GM18873 (cell line): Measurements from ENCODE around the gene AZIN2.
"Not testable (repeated sequence)": the region's sequence is repeated elsewhere in the genome, so short reads cannot be mapped to it uniquely, and the experiment has no call there.

Experiments used
- ATAC-seq: cut with Tn5 transposase; IDR thresholded peaks from one replicate; pipeline ENCODE4 v1.9.1; 2021; ENCODE audit warnings: mild to moderate bottlenecking, moderate library complexity, moderate number of reproducible peaks; ENCODE audit not compliant: unreplicated experiment, low FRiP score

Gene AZIN2

DNA sequence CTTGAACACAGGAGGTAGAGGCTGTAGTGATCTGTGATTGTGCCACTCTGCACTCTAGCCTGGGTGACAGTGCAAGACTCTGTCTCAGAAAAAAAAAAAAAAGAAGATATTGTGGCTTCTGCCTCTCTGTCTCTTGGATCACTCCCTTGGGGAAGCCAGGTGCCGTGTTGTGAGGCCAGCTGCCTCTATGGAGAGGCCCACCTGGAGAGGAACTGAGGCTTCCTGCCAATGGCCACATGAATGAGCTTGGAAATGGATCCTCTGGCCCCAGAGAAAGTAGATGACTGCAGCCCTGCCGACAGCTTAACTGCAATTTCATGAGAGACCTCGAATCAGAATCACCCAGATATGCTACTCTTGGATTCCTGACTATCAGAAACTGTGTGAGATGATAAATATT lies 24.5 kb upstream of the AZIN2 start:
- ATAC-seq, result no peak

GRCh38 chr1:33057095-33057494 lies 23.9 kb upstream of the AZIN2 start:
- no peak for ATAC-seq

GRCh38 chr1:33060579-33061083 lies 20.3 kb upstream of the AZIN2 start:
- no peak for ATAC-seq

DNA sequence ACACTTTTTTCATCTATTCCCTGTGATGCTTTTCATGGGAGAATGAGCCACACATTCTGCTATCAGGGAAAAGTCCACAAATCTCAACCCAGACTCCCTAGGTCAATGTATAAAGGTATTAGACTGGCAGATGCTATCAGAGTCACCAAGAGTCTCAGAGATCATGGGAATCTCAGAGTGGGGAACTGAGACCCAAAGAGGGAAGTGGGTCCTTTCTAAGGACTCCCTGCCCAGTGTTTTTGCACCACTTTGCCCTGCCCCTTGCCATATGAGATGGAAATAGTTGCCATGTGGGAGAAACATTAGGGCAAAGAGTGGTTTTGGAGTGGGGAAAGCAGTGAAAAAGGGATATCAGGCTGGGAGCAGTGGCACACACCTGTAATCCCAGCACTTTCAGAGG lies 19.1 kb upstream of the AZIN2 start:
- no peak for ATAC-seq

- ATAC-seq, result not testable (repeated sequence)
These were observed 16.7 kb upstream of the AZIN2 start for GRCh38 chr1:33064284-33064683.

DNA sequence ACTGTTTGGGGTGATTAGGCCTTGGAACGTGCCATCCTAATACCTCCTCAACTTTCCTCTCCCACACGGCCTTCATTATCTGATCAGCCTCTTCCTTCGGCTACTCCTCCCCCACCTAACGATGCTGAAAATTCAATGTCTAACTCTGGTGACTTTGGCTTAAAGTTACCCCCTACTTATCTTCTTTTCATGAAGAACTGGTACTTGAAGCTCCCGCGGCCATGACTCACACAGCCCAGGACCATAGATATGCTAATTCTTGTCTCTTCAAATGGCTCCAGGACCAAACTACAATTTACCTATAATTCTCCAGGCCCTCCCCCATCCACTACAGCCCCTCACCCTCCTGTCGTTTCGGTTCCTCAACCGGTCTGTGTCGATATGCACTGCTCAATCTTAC lies 15.7 kb upstream of the AZIN2 start:
- no peak for ATAC-seq

DNA sequence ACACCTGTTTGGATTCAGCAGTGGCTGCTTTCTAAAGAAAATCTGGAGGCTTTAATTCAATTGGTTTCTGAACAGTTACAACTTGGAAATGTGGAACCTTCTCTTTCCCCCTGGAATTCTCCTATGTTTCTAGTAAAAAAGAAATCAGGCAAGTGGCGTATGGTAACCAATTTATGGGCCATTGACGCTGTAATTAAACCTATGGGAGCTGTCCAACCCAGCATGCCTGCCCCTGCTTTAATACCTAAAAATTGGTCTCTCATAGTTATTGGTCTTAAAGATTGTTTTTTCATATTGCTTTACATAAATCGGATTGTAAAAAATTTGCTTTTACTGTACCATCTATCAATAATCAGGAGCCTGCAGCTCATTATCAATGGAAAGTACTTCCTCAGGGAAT lies 14.5 kb upstream of the AZIN2 start:
- not testable (repeated sequence) for ATAC-seq

GRCh38 chr1:33068108-33068507 lies 12.8 kb upstream of the AZIN2 start:
- not testable (repeated sequence) for ATAC-seq

GRCh38 chr1:33070628-33071027 lies 10.3 kb upstream of the AZIN2 start:
- ATAC-seq, result no peak

DNA sequence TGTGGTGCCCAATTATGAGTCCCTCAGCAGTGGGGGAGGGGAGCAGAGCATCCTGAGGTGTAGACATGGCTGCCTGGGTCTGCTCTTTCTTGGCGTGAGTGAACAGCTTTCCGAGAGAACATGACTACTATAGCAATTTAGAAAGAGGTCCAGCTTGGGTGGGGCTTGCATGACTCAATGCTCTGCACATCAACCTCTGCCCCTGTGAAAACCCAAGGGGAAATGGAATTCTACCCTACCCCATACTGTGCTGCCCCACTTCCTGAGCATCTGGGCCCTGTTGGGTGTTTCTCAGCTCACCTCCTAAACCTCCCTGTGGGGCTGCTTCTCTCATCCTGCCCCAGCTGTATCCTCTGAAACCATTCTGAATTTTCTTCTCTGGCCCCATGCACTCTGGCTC lies 8.2 kb upstream of the AZIN2 start:
- ATAC-seq, result no peak

DNA sequence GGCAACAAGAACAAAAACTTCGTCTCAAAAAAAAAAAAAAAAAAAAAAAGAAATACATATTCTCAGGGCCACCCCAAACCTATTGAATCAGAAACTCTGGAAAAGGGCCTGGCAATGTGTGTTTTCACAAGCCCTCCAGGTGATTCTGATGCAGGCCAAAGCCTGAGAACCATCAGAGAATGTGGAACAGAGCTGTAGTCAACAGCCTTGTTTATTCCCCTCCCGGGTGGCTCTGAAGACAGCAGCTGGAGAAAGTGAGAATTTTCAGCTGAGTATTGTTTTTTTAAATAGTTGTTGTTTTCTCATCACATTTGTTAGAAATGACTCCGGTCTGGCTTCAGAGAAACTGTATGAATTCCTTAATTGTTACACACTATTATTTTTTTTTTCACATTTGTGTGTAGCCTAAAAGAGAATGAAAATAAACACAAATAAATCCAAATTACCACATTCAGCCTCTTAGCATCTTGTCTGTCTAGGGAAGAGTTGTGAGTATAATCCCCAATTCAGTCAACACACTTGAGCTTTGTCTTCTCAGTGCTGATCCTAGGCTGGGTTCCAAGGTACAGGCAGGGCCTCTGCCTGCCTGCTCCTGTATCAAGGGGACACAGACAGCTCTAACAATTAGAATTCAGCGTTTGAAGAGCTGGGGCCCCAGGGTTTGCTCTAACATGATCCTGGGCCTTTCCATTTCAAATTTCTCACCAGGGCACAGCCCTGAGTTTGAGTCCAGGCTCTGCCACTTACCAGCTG lies 6.6 kb upstream of the AZIN2 start:
- no peak for ATAC-seq

DNA sequence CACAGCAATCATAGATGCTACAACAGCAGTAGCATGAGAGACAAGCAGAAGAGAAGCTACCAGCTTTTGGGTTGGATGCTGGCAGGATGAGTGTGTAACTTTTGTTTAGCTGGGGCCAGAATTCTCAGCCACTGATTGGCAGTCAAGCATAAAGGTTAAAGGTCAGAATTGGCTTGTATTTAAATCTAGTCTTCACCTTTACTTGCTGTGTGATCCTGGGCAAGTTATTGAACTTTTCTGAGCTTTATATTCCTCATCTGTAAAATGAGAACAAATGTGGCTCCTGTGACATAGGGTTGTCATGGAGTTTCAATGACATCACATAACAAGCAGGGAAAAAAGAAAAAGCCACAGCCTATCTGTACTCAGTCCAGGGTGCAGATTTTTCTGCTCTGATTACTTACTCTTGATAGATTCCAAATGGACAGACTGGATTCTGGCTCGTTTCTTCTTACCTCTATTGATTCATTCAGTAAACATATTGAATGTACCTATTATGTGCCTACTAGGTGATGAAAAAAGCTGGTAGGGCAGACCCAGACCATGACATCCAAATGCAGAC lies 2.8 kb upstream of the AZIN2 start:
- ATAC-seq, result no peak

DNA sequence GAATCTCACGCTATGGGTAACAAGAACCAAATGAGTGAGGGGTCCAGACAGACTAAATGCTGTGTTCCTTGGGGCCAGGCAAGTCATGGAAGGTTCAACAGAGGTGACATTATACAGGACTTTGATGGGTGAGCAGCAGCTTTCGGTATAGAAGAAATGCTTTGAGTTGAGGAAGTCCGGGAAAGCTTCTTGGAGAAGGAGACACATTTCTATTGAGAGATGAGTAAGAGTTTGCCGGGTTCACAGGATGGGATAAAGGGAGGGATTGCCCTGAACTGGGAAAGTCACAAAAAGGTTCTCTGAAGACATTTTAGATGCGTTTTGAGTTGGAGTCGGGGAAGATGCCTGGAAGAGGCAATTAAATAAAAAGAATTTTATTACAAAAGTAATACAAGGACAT lies 580 bp upstream of the AZIN2 start:
- no peak for ATAC-seq

DNA sequence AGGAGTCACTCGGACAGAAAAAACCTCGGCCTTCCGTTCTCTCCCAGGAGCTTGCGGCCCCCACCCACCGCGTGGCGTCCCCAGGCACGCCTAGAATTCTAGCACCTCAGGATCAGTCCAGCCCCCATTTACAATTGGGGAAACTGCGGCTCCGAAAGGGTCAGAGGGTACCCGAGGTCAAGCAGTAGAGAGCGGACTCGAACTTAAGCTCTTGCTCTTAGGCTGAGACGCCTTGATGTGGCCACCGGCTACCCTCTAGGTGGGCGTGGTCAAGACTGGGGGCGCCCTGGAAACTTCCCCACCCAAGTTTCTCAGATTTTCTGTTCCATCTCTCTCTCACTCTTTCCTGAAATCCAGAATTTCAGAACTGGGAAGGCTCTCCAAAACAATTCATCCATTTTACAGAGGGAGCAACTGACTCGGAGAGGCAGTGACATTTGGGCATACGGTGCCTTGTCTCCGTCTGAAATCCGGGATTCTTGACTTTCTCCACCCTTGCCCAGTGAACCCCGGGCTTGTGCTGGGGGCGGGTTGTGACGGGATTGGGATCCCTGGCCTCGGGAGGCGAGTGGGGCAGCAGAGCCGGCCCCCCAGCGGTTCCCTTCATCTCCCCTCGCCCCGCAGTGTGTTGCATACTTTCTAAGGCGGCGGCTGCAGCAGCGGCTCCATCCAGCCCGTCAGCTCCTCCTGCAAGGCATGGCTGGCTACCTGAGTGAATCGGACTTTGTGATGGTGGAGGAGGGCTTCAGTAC lies 777 bp downstream of the AZIN2 start:
- no peak for ATAC-seq

DNA sequence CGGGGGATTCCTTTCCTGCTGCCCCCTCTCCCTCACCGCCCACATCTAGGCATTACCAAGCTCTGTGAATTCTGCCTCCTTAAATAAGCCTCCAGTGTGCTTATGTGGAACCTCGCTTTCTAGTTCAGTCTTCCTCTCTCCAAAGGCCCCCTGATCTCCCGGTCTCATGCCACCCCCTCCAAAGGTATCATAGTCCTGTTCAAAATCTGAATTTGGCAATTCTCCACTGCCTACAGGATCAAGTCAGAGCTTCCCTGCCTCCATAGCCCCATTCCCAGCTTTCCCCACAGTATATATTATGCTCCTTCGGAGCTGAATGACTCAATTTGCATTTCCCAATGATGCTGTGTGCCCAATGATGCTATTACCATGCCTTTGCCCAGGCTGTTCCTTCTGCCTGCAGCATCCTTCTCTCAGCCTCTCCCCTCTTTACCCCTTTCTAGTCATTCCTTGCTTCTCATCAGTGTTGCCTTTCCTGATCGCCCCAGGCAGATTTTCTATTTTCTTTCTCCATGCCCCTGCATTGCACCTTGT lies 1.7 kb downstream of the AZIN2 start:
- ATAC-seq, result no peak

GRCh38 chr1:33085332-33085731 lies 4.4 kb downstream of the AZIN2 start:
- no peak for ATAC-seq

DNA sequence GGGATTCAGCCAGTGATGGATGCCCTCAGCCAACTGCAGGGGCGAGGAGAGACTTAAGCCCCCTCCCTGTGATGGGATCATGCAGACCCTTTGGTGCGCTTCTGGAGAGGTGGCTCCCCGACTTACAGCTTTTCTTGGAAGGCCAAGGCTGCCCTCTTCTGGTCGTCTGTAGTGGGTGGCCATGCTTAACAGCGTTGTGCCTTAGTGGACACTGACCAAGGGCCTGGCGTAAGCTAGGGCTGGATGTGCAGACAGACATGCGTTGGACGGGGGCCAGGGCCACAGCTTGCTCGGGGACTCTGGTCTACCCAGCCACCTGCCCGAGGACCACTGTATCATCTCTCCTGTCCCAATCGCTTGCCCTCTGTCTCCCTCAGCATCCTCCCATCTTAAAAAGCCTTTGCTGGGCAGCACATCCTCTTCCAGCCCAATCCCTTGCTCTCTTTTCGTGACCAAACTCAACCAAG lies 5.5 kb downstream of the AZIN2 start:
- no peak for ATAC-seq

- no peak for ATAC-seq
These were observed 6.7 kb downstream of the AZIN2 start for GRCh38 chr1:33087677-33088076.

GRCh38 chr1:33088119-33088906 lies 7.4 kb downstream of the AZIN2 start:
- ATAC-seq, result no peak

- ATAC-seq, result no peak
These were observed 8.5 kb downstream of the AZIN2 start for GRCh38 chr1:33089457-33089856.
